ENCODE results near the gene LRP1.

The LRP1 gene

DNA sequence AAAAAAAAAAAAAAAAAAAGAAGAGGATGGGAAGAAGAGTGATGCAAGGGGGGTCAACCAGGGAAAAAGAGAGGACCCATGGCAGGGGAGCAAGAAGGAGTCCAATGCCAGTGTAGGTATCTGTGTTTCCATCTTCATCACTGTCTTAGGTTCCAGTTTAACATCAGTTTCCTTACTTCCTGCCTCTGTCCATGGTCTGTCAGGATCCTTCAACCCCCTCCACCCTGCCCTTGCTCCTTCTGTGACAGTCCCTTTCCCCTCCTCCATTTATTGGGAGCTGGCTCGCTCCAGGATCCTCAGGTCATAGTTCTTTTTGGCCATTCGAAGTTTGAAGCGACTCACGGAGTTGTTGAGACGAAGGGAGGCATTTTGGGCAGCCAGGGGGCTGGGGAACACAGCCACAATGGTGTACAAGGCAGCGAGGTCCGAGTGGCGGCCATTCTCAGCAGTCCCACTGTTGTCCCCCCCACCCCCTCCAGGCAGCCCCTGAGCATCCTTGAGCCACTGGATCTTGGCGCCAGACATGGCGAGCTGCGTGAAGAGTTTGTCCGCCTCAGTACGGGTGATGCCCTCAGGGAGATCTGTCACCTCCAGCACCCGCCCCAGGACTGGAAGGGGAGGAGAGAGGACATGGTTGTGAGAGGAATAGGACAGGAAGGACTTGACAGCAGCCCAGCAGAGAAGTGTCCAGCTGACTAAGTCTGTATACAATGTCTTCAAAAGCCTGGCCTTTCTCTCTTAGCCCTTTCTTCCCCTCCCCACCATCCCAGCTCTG lies 126.4 kb downstream of the LRP1 start:
- DNase-seq (ENCODE audit: low read depth) = no peak

GRCh38 chr12:57255916-57256315 lies 127.6 kb downstream of the LRP1 start:
- no peak for DNase-seq (ENCODE audit: low read depth)

- no peak for DNase-seq (ENCODE audit: low read depth)
These were observed 131.0 kb downstream of the LRP1 start for GRCh38 chr12:57258977-57259970.

- DNase-seq (ENCODE audit: low read depth) = no peak
These were observed 132.1 kb downstream of the LRP1 start for GRCh38 chr12:57260366-57260765.

GRCh38 chr12:57261428-57261865 lies 133.2 kb downstream of the LRP1 start:
- no peak for DNase-seq (ENCODE audit: low read depth)

DNA sequence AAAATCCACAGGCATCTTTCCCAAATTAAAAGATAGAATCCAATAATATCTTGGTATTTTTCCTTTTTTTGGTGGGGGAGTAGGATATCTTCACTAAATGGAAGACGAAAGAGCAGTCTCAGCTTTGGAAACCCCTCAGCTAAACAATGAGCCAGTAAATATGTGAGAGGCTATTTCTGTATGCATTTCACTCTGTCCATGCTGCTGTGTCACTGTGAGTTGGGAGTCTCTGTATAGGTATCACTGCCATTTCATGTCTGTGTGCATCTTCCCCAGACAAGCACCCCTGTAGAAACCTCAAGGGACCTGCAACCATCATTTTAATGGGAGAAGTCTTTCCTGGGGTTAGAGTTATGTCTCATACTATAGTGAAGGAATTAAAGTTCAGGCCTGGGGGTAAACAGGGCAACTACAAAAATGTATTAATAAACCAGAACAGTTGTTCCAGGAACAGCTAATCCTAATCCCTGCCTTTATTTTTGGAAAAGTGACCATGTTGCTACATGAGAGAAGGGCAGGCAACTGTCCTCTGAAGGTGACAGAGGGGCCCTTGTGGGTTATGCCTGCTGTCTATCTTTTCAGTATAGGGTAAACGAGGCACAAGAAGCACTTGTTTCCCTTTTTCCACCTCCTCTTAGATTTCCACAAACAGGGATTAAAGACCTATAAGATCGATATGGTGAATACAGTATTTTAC lies 134.0 kb downstream of the LRP1 start:
- no peak for DNase-seq (ENCODE audit: low read depth)

Data from HS-27A (cell line).